ENCODE measurements around the gene TANC1. TPM values are rescaled to one million over a fixed set of nuclear protein-coding genes. Genes with fewer than 3 reads are reported as not detected.

The TANC1 gene
- total RNA-seq, 1 donor from 2014 or later: 45.0 TPM

- no peak overlapping the region for H3K27ac Mint-ChIP-seq (ENCODE audit: unreplicated experiment)
Measured at GRCh38 chr2:159117658-159118057, 149.2 kb downstream of the TANC1 start.

GRCh38 chr2:159118115-159118858, 149.8 kb downstream of the TANC1 start:
- Histone ChIP-seq H3K9ac (ENCODE audit: low read length) (peak overlapping the region; percentile 12), H3K79me2 (ENCODE audit: insufficient read depth, low read length) (peaks cover 44% of the 10 kb centered on the region), H2AFZ (ENCODE audit: low read depth, low read length) (no peak overlapping the region), H3K27me3 (ENCODE audit: insufficient read depth, low read length) (no peaks in the 10 kb centered on the region), H3K4me1 (ENCODE audit: insufficient read depth, low read length) (peaks cover 16% of the 10 kb centered on the region), H4K20me1 (ENCODE audit: insufficient read depth, low read length) (no peaks in the 10 kb centered on the region), H3K9me3 (ENCODE audit: insufficient read depth, low read depth, low read length) (no peaks in the 10 kb centered on the region), H3K36me3 (ENCODE audit: insufficient read depth, low read length) (no peaks in the 10 kb centered on the region), H3K4me3 (ENCODE audit: insufficient read depth, low read depth, low read length) (no peak overlapping the region), H3K4me2 (ENCODE audit: low read length) (peak overlapping the region; percentile 20), H3K27ac (ENCODE audit: low read depth, low read length) (no peak overlapping the region)
- TF ChIP-seq, protein P1, sequence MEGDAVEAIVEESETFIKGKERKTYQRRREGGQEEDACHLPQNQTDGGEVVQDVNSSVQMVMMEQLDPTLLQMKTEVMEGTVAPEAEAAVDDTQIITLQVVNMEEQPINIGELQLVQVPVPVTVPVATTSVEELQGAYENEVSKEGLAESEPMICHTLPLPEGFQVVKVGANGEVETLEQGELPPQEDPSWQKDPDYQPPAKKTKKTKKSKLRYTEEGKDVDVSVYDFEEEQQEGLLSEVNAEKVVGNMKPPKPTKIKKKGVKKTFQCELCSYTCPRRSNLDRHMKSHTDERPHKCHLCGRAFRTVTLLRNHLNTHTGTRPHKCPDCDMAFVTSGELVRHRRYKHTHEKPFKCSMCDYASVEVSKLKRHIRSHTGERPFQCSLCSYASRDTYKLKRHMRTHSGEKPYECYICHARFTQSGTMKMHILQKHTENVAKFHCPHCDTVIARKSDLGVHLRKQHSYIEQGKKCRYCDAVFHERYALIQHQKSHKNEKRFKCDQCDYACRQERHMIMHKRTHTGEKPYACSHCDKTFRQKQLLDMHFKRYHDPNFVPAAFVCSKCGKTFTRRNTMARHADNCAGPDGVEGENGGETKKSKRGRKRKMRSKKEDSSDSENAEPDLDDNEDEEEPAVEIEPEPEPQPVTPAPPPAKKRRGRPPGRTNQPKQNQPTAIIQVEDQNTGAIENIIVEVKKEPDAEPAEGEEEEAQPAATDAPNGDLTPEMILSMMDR (IDR thresholded peaks at IDR 0.05; ENCODE audit: insufficient read depth, low read depth, low read length): peak; percentile 99
- TF ChIP-seq EZH2 (IDR thresholded peaks at IDR 0.05; ENCODE audit: insufficient read depth, low read length): no peak
- no peaks in the 10 kb centered on the region for H3K9me3 Mint-ChIP-seq (ENCODE audit: unreplicated experiment)
- DNase-seq (ENCODE audit: low read depth) (peak; percentile 70), FAIRE-seq (no peak)
- H3K27ac Mint-ChIP-seq (ENCODE audit: unreplicated experiment): peak overlapping the region; percentile 10
- no peaks in the 10 kb centered on the region for H3K27me3 Mint-ChIP-seq (ENCODE audit: low read depth, unreplicated experiment)
- H3K36me3 Mint-ChIP-seq (ENCODE audit: low read depth, unreplicated experiment): peaks cover 18% of the 10 kb centered on the region
- H3K4me3 Mint-ChIP-seq (ENCODE audit: unreplicated experiment): no peak overlapping the region
- H3K4me1 Mint-ChIP-seq (ENCODE audit: low read depth, unreplicated experiment): peaks cover 25% of the 10 kb centered on the region

More at GRCh38 chr2:159117658-159118057, 149.2 kb downstream of the TANC1 start:
- peaks cover 20% of the 10 kb centered on the region for H3K36me3 Mint-ChIP-seq (ENCODE audit: low read depth, unreplicated experiment)
- DNase-seq (ENCODE audit: low read depth) (no peak), FAIRE-seq (no peak)
- H3K4me3 ChIP-seq (ENCODE audit: insufficient read depth, low read depth, low read length): no peak overlapping the region
- no peaks in the 10 kb centered on the region for H3K9me3 ChIP-seq (ENCODE audit: insufficient read depth, low read depth, low read length)
- H3K4me2 ChIP-seq (ENCODE audit: low read length): no peak overlapping the region
- H3K27ac ChIP-seq (ENCODE audit: low read depth, low read length): no peak overlapping the region
- no peak overlapping the region for H3K9ac ChIP-seq (ENCODE audit: low read length)
- H3K9me3 Mint-ChIP-seq (ENCODE audit: unreplicated experiment): no peaks in the 10 kb centered on the region
- H3K27me3 Mint-ChIP-seq (ENCODE audit: low read depth, unreplicated experiment): no peaks in the 10 kb centered on the region
- peaks cover 42% of the 10 kb centered on the region for H3K79me2 ChIP-seq (ENCODE audit: insufficient read depth, low read length)
- H3K4me1 ChIP-seq (ENCODE audit: insufficient read depth, low read length): peaks cover 16% of the 10 kb centered on the region
- no peaks in the 10 kb centered on the region for H4K20me1 ChIP-seq (ENCODE audit: insufficient read depth, low read length)
- H2AFZ ChIP-seq (ENCODE audit: low read depth, low read length): no peak overlapping the region
- no peaks in the 10 kb centered on the region for H3K36me3 ChIP-seq (ENCODE audit: insufficient read depth, low read length)
- TF ChIP-seq EZH2 (IDR thresholded peaks at IDR 0.05; ENCODE audit: insufficient read depth, low read length): no peak
- TF ChIP-seq, protein P1 (IDR thresholded peaks at IDR 0.05; ENCODE audit: insufficient read depth, low read depth, low read length): no peak
- peaks cover 21% of the 10 kb centered on the region for H3K4me1 Mint-ChIP-seq (ENCODE audit: low read depth, unreplicated experiment)
- no peaks in the 10 kb centered on the region for H3K27me3 ChIP-seq (ENCODE audit: insufficient read depth, low read length)
- no peak overlapping the region for H3K4me3 Mint-ChIP-seq (ENCODE audit: unreplicated experiment)

All from astrocyte (in vitro differentiated cells and primary cell).